ENCODE measurements around the gene SEMA4D. TPM values are rescaled to one million over a fixed set of nuclear protein-coding genes. Genes with fewer than 3 reads are reported as not detected.
A peak's percentile ranks its signal among the peaks of the same experiment; 100 is the strongest.

Gene SEMA4D
- total and polyA plus RNA-seq, 12 donors, result 2.3 to 51.0 (median 20.2) TPM

DNA sequence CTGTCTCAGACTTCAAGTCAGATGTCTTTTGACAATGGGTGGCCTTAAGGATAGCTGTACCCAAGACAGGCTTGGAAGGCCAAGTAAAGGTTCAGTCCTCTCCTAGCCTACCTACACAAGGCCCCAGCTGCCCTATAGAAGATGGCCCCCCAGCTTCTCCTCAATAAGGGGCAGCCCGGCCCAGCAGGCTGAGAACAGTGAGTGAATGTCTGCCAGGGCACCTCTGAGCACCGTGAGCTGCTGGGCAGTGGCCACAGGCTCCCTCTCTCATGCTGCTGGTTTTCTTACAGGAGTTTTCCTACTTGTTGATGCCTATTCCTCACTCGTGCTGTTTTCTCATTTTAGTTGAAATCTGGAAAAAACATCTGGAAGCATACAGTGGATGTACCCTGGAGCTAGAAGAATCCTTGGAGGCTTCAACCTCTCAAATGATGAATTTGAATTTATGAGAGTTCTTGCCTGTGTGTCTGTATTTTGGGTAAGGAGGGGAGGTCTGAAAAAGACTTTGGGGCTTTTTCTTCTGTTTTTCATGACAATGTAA, 139.5 kb downstream of the SEMA4D start:
- 79 to 81% methylated on average over 3 of the region's 3 CpGs for WGBS, 2 donors
- ATAC-seq (no peak), DNase-seq (no peak)
- Histone ChIP-seq H3K27me3 (no peaks in the 10 kb centered on the region), H3K9me3 (no peaks in the 10 kb centered on the region), H3K4me3 (no peak overlapping the region), H3K36me3 (peaks cover 0 to 100% (median 59%) of the 10 kb centered on the region in 9 donors), H3K27ac (peak overlapping the region in 2 of 10 donors; percentile 9 to 79), H3K4me1 (peaks cover 5 to 40% (median 24%) of the 10 kb centered on the region in 9 donors)
- intact Hi-C loops (cut with DNase I), result loop anchor here in 1 of 10 donors (10.0 kb wide), 1 partner anchor 186 kb away; no protein-coding TSS in a partner anchor
- TF ChIP-seq CTCF (IDR thresholded peaks at IDR 0.05), result no peak

DNA sequence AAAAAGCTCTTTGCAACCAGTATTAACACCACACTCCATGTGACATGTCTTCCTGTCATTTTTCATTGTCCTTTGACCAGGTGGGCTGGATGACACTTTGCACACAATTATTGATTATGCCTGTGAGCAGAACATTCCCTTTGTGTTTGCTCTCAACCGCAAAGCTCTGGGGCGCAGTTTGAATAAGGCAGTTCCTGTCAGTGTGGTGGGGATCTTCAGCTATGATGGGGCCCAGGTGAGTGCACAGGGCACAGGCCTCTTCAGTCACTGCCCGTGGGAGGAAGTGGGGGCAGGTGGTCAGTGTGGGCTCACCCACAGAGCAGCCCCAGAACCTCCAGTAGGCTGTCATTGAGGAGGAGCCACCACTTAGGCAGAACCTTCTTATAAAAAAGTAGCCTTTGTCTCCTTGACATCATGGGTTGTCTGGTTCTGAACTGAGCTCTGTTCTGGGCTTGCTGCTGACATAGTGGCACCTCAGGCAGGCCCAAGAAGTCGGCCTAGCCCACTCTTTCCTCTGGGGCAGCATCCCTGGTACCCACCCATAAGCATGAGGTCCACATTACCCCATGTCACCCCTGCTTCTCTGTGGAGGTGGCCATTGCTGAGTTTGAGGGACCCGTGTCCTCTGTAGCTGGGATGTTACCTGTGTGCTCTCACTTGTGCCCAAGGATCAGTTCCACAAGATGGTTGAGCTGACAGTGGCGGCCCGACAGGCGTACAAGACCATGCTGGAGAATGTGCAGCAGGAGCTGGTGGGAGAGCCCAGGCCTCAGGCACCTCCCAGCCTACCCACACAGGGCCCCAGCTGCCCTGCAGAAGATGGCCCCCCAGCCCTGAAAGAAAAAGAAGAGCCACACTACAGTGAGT, 140.3 kb downstream of the SEMA4D start:
- no peak for TF ChIP-seq CTCF (IDR thresholded peaks at IDR 0.05)
- intact Hi-C loops (cut with DNase I), result loop anchor here in 1 of 10 donors (10.0 kb wide), 1 partner anchor 187 kb away; no protein-coding TSS in a partner anchor
- no peaks in the 10 kb centered on the region for H3K27me3 ChIP-seq
- peaks cover 0 to 100% (median 63%) of the 10 kb centered on the region in 9 donors for H3K36me3 ChIP-seq
- H3K27ac ChIP-seq, result no peak overlapping the region
- 94 to 95% methylated on average over 8 of the region's 8 CpGs for WGBS, 2 donors
- H3K4me3 ChIP-seq, result no peak overlapping the region
- no peaks in the 10 kb centered on the region for H3K9me3 ChIP-seq
- H3K4me1 ChIP-seq, result peaks cover 5 to 49% (median 32%) of the 10 kb centered on the region in 9 donors
- ATAC-seq (no peak), DNase-seq (no peak)

GRCh38 chr9:89356782-89357181, 141.1 kb downstream of the SEMA4D start:
- H3K27me3 ChIP-seq, result no peaks in the 10 kb centered on the region
- ATAC-seq (no peak), DNase-seq (no peak)
- H3K4me3 ChIP-seq, result no peak overlapping the region
- H3K36me3 ChIP-seq, result peaks cover 0 to 100% (median 65%) of the 10 kb centered on the region in 9 donors
- H3K9me3 ChIP-seq, result no peaks in the 10 kb centered on the region
- intact Hi-C loops (cut with DNase I), result loop anchor here in 1 of 10 donors (10.0 kb wide), 1 partner anchor 188 kb away; no protein-coding TSS in a partner anchor
- WGBS, 2 donors, result 92 to 93% methylated on average over 2 of the region's 2 CpGs
- no peak overlapping the region for H3K27ac ChIP-seq
- peaks cover 5 to 56% (median 40%) of the 10 kb centered on the region in 9 donors for H3K4me1 ChIP-seq
- TF ChIP-seq CTCF (IDR thresholded peaks at IDR 0.05), result no peak

GRCh38 chr9:89354471-89354870, 143.4 kb downstream of the SEMA4D start:
- no peak overlapping the region for H3K4me3 ChIP-seq
- no peak for TF ChIP-seq CTCF (IDR thresholded peaks at IDR 0.05)
- DNase-seq (no peak), ATAC-seq (no peak)
- no peaks in the 10 kb centered on the region for H3K27me3 ChIP-seq
- no peak overlapping the region for H3K27ac ChIP-seq
- H3K36me3 ChIP-seq, result peaks cover 0 to 100% (median 72%) of the 10 kb centered on the region in 9 donors
- 96 to 97% methylated on average over 6 of the region's 6 CpGs for WGBS, 2 donors
- peaks cover under 1 to 43% (median 31%) of the 10 kb centered on the region in 9 donors for H3K4me1 ChIP-seq
- intact Hi-C loops (cut with DNase I), result loop anchor here in 1 of 10 donors (10.0 kb wide), 1 partner anchor 190 kb away; no protein-coding TSS in a partner anchor
- no peaks in the 10 kb centered on the region for H3K9me3 ChIP-seq

All from heart right ventricle (tissue), 16 donors.